ENCODE measurements around the gene ARSG. TPM values are rescaled to one million over a fixed set of nuclear protein-coding genes. Genes with fewer than 3 reads are reported as not detected.
A peak's percentile ranks its signal among the peaks of the same experiment; 100 is the strongest.

Gene ARSG
- total RNA-seq, 1 donor from 2014 or later, result 4.9 TPM

DNA sequence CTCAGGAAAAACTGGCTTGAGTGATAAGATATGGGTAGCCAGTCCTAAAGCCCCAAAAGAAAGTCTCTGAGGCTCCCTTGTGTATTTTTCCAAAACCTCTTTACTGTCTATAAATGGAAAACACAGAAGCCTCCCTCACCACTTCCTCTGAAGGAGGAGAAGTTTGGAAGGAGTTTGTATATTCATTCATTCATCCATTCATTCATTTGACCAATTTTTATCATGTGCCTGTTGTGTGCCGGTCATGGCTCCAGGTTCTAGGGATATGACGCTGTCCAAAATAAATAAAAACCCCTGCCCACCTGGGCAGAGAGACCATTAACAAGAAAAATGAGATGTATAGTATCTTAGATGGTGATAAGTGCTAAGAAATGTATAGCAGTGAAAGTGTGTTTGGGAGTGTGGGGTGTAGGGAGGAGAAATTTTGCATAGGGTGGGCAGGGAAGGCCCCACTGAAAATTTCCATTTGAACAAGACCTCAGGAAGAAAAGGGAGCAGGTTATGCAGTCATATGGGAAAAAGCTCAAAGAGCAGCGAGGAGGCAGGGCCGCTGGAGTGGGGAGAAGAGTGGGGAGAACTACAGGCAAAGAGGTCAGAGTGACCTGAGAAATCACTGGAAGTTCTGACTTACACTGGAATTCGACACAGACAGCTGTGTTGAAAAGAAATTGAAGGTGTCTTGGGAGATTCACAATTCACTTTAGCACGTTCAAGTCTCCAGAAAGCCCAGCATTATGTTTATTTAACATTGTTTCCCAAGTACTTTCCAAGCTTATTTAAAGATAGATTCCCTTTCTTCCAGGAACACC lies 172.1 kb downstream of the ARSG start:
- no peak for DNase-seq (ENCODE audit: low read depth)

DNA sequence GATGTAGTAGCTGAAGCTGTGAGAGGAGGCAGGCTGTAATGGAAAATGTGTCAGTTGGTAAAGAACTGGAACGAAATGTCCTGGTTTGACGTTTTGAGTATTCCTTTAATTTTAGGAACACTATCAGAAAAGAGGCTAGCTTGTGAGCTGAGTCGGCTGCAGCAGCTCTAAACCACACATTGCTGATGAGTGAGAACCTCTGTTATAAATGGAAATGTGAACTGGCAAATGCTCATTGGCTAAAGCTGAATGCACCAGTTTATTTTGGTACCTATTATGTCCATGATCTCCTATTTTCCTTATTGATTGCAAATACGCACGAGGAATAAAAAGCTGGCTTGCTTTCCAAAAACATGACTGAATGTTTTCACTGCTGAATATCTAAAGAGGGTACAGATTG lies 177.0 kb downstream of the ARSG start:
- DNase-seq (ENCODE audit: low read depth), result peak; percentile 83

DNA sequence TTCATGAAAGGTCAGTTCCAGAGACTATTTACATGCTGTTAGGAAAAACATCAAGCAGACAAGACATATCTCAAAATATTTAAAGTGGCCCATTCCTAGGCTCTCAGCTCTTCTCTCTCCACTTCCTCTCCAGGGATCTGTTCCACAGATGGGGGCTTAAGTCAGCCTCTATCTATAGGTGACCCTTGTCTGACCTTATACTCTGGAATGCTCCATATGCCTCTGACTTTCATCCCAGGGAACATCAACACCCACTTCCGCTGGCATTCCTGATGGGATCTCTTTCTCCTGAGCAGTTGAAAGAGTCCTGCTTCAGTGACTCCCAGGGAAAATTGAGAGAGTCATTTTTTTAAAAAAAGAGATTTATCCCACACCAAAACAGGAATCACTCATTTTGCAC lies 177.5 kb downstream of the ARSG start:
- DNase-seq (ENCODE audit: low read depth), result no peak

MicroRNAs within 50 kb of the gene (microRNA counts, 767-probe panel; counts per million panel counts)
- not detected for microRNA hsa-miR-635

Small RNAs within 50 kb of the gene (microRNA-seq; reads per million reads assigned to microRNA genes)
- gene MIR635, result not detected

Other genes with a start within 250 kb of the ARSG start
- gene AMZ2, start 43.5 kb upstream of the ARSG start, total RNA-seq, result 134 and 150 TPM in 2 replicates
- gene SLC16A6, start 368 bp upstream of the ARSG start, total RNA-seq, result 0.21 and 0.78 TPM in 2 replicates
- gene WIPI1, start 166.0 kb downstream of the ARSG start, total RNA-seq, result 102 and 141 TPM in 2 replicates
- gene PRKAR1A, start 220.9 kb downstream of the ARSG start, total RNA-seq, result 567 and 601 TPM in 2 replicates